Stimulated activated CD8-positive, alpha-beta memory T cell treated with anti-CD3 and anti-CD28 coated beads, Interleukin-7, amount 100 ng/mL, for 48 hours (primary cell): Measurements from ENCODE around the gene ZDHHC24.

Experiments
- DNase-seq, 2 donors: peaks; one replicate each; pipeline ENCODE4 v3.0.0-alpha.2; 2020; ENCODE audit warnings: low read depth in 1 of 2; ENCODE audit errors: extremely low read depth in 1 of 2

ZDHHC24 gene

DNA sequence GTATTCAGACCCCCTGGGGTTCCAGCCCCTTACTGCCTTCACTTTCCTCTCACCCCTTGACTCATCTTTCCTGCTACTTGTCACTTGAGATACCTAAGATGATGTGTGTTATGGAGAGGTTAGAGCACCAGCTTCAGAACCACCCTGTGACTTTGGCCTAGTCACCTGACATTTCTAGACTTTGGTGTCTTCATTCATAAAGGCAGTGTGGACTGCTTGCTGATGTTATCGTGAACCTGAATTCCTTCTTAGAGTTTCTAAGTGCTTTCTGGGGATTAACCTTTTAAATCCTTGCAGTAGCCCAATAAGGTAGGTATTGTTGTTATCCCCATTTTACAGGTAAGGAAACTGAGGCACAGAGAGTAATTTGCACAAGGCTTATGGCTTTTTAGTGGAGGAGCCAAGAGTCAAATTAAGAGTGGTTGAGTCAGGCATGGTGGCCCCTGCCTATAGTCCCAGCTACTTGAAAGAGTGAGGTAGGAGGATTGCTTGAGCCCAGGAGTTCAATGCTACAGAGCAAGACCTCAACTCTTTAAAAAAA lies 40.5 kb downstream of the ZDHHC24 start:
- DNase-seq, result no peak

DNA sequence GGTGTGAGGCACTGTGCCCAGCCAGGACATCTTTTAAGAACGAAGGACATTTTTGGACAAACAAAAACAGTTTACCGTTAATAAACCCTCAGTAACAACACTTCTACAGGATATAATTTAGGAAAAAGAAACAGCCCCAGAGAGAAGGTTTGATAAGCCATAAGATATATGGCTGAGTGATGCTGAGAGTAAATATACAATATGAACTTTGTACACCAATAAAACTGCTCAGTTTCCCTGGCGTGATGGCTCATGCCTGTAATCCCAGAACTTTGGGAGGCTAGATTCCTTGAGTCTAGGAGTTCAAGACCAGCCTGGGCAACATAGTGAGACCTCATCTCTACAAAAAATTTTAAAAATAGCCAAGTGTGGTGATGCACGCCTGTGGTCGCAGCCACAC lies 47.3 kb downstream of the ZDHHC24 start:
- DNase-seq, result no peak

DNA sequence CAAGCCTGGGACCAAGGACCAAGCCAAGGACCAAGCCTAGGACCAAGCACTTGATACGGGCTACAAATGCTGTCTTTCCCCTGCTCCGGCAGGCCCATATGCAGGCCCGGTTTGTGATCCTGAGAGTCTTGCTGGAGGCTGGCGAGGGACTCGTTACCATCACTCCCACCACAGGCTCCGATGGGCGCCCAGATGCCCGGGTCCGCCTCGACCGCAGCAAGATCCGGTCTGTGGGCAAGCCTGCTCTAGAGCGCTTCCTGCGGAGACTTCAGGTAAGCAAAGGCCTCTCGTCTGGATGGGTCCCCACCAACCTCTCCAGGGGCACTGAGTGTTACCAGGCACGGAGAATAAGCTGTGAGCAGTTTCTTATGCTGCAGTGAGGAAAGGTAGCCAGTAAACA lies 48.6 kb downstream of the ZDHHC24 start:
- no peak for DNase-seq

DNA sequence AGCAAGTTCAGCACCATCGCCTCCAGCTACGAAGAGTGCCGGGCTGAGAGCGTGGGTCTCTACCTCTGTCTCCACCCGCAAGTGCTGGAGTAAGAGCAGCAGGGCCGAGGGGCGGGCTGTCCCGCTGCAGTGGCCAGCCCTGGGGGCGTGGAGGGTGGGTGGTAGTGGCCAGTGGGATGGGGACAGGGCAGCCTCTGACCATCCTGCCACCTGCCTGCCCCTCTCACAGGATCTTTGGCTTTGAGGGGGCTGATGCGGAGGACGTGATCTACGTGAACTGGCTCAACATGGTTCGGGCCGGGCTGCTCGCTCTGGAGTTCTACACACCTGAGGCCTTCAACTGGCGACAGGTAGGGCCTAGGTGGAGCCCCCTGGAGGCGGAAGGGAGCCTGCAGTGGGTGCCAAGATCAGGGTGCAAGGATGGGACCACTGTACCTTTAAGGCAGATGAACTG lies 50.4 kb downstream of the ZDHHC24 start:
- no peak for DNase-seq

DNA sequence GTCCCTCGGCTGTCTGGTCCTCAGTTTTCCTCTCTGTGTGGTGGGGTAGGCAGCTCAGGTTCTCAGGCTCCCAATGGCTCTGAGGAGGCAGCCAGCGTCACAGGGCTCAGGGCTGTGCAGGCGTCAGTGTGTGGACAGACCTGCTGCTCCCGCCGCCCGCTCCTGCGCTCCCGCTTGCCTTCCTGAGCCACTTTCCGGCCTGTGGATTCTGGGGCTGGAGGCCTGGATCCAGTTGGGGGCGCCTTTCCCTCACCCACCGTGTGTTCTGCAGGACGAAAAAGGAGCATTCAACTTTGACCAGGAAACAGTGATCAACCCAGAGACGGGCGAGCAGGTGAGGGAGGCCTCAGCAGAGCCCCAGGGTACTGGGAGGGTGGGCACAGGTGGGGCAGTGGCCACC lies 50.9 kb downstream of the ZDHHC24 start:
- DNase-seq, result no peak

DNA sequence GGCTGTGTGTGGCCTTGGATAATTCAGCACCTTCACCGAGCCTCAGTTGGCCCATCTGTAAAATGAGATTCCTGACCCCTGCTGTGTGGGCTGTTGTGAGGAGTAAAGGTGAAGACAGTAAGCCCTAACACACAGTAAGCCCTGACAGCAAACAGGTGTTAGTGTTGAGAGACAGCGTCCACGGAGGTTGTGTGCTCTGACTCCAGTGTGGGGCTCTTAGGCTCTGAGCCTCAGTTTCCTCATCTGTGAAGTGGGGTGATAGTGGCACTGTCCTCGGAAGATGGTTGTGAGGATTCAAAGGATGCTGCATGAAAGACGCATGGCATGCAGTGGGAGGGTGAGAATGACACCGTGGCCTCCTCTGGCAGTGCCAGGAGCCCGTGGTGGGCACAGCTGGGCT lies 51.4 kb downstream of the ZDHHC24 start:
- DNase-seq, result no peak

DNA sequence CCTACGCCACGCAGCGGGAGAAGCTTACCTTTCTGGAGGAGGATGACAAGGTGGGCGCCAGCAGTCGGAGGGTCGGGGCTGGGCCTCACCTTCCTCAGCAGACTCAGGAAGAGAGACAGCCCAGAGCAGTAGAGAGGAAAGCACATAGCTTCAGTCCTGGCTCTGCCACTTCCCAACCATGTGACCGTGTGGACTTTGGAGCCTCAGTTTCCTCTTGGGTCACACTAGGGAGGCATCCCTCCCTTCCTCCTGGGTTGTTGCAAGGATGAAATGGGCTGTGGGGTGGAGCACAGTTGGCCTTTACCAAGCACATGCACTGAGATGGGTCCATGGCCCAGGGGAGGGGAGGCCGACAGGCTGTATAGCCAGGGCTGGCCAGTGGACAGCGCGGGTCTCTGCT lies 52.7 kb downstream of the ZDHHC24 start:
- no peak for DNase-seq

DNA sequence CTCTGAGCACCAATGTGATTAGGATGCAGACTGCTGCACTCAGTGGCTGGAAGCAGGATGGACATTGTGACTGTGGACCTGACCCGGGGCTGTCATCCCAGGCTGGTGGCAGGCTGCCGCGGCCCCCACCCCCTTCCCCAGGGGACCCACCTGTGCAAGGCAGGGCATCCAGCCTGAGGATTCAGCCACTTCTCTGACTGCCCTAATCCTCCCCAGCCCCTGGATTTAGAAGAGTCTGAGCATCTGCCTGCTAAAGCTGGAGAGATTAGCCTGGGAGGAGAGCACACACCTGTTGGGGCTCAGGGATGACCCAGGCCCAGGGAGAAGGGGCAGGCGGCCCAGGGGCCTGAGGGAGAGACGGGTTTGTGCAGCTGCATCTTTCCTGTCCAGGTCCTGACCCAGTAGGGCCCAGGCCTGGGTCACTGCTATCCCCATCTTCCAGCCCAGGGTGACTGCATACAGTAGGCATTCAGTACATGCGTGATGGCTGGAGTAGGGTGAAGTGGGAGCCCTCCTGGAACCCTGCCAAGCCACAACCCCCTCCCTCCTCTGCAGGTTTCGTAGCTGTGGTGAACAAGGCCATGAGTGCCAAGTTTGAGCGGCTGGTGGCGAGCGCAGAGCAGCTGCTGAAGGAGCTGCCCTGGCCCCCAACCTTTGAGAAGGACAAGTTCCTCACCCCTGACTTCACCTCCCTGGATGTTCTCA lies 53.5 kb downstream of the ZDHHC24 start:
- no peak for DNase-seq

DNA sequence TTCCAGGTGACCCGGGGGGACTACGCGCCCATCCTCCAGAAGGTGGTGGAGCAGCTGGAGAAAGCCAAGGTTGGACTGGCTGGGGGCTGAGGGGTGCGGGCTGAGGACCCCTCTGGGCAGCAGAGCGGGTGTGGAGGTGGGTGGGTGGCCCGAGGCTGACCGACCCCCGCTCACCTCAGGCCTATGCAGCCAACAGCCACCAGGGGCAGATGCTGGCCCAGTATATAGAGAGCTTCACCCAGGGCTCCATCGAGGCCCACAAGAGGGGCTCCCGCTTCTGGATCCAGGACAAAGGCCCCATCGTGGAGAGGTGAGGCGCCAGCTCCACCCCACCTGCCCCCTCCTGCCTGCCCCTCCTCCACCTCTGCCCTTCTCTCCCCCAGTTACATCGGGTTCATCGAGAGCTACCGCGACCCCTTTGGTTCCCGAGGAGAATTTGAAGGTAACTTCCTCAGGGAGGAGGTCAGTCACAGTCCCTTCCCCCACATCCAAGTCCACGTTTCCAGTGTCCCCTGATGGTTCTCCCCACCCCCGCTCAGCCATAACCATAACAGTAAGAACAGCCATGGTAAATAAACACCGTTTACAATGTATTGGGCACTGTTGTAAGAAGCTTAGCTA lies 54.4 kb downstream of the ZDHHC24 start:
- no peak for DNase-seq

DNA sequence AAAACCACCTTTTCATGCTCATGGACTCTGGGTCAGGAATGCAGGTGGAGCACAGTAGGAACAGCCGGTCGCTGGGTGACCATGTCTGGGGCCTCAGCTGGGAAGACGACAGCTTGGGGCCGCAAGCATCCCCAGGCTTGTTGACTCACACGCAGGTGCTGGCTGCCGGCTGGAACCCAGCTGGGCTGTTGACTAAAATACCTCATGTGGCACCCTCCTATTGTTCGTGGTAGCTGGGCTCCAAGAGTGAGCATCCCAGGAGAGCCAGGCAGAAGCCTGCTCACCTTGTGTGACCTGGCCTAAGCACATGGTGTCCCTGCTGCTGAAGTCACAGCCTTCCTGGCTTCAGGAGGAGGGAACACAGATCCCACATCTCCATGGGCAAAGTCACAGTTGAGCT lies 56.2 kb downstream of the ZDHHC24 start:
- no peak for DNase-seq

DNA sequence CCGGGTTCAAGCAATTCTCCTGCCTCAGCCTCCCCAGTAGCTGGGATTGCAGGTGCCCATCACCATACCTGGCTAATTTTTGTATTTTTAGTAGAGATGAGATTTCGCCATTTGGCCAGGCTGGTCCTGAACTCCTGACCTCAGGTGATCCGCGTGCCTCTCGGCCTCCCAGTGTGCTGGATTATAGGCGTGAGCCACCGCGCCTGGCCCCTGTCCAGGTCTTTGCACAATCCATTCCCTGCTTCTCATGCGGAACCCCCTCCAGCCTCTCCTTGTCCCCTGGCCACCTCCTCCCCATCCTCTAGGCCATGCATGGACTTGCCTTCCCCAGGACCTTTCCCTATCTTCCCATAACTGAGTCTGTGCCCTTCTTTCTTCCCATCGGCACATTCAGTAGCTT lies 56.9 kb downstream of the ZDHHC24 start:
- no peak for DNase-seq

DNA sequence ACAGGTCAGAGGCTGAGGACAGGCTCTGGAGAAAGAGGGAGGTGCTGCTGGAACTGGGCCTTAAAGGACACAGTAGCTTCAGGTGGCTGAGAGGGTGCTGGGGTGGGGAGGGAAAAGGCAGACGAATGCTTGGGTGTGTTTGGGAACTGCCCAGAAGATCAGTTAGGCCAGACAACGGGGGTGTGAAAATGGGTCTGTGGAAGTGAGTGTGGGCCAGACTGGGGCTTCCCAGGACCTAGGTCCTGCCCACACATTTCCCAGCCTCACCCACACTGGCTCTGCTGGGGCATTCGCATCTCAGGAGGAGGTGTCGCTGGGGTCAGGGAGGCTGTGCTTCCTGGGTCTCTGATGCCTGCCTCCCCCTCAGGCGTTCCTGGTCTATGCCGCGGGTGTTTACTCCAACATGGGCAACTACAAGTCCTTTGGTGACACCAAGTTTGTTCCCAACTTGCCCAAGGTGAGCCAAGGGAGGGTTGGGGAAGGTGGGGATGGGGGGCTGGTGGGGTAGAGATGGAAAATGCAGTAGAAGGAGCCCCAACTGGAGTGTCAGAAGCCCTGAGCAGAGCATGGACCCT lies 61.0 kb downstream of the ZDHHC24 start:
- no peak for DNase-seq

DNA sequence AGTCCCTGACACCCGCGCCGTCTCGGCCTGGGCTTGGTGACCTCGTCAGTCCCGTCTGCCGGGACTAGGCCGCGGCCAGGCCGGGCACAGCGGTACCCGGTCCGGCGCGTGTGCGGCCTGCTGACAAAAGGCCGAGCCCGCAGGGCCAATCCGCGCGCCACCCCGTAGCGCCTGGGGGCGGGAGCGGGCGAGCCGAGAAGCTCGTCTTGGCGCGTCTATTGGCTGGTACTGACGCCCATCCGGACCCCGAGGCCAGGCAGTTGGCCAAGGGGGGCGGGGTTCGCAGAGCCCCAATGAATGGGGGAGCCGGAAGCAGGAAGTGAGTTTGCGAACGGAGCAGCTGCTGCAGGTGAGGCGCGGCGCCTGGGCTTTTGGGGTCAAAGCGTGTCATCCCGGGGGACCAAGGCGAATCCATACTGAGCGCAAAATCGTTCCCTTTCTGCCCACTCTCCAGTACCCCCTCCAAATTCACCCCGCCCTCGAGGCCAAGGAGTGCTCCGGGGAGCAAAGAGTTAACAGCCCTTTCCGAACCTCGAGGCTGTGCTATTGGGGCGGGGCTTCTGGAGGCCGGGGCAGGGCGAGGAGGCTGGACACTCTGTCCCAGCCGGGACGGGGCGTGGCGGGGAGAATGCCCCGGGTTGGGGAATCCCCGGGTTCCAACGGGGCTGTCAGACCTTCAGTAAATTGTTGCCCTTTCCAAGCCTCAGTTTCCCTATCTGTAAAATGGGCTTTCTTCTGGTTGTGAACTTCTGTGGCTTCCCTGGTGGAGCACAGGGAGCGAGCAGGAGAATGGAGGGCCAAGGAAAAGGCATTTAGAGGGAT lies 65.5 kb downstream of the ZDHHC24 start, which contains the start of gene DPP3:
DPP3 (plus strand) TSS at position 318 of the 822 bp plus-strand sequence. CDS start 1,767 bp downstream, outside the sequence.
- peak; percentile 96 for DNase-seq

DNA sequence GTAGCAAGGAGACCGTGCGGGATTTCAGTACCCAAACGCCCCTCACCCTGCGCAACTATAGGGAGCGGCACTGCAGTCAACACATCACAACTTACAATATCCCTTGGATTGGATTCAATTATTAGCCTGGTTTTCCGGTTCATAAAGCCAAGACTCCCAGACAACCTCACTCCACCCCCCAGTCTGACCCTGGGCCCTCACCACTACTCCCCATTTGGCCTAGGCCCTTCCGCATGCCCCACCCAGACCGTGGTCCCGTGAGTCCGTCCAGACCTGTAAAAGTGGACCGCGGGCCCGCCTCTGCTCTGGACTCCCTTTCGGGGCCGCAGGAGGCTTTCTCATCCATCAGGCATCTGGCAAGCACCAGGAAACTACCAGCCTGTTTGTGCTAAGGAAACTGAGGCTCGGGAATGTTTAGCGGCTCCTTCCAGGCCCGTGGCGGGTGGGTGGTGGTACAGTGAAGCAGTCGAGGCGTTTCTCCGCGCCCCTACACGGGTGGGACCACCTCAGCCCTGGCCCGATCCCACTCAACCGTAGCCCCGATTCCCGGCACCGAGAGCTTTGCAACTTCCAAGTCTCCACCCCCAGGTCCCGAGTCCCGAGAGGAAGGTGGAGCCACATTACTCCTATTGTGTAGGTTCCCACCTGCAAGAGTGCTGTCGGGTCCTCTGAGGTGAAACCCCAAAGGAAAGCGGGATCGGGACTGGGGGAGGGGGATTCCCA lies 66.3 kb downstream of the ZDHHC24 start:
- no peak for DNase-seq

DNA sequence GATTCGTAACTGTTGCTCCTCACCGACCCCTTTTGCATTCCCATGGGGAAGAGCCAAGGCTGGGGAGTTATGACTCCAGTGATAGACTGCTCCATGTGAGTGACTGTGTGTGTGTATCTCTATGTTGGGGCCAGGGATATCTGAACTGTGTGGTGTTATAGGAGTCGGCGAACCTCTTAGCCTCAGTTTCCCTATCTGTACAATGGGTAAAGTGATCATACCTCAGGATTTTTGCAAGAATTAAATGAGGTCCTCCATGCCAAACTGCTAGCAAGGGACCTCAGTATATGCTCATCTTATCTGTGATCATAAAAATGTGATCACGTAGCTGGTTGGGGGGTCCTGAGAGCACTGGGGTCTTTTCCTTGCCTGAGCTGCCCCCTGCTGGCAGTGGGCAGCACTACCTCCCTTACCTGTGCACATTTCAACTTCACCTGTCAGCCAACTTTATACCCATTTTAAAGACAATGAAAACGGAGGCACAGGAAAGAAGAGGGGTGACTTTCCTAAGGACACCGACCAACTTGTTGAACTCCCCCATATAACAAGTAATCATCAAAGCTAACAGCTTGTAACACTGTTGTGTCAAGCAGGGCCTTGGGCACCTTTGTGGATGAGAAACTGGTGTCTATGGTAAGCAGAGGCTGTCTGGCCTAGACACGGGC lies 67.0 kb downstream of the ZDHHC24 start:
- DNase-seq, result no peak

DNA sequence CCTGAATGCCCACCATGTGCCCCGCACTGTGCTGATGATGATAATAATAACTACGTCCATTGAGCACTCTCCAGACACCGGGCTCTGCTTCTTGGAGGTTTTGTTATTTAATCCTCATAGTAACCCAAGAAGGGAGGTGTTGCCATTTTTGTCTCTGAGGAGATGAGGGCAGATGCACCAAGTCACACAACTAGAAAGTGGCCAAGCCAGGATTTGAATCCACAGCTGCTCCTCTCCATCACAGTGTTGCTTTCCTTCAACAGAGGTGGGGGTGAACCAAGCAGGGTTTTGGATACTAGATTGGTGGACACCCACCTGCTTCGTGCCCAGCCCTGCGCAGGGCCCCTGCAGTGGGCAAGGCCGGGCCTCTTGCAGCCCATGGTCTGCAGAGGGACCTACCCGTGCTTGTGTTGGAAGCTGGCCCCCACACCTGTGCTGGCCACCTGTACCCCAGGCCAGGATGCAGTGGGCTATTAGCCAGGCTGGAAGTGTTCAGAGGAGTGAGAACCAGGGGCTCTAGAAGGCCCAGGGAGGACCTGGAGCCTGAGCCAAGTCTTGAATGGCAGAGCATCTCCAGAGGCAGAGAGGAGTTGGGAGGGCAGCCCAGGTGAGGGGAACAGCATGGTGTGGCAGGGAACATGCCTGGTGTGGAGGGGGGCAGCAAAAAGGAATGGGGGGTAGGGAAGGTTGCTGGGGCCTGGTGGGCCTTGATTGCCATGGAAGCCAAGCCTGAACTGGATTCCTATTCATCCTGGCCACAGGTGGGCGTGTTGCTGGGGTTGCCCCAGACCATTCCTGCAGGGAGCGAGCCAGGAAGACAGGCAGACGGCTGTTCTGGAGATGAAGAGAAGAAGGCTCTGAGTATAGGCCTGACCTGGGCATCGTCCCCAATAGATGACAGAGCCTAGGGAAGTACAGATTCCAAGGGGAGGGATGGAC lies 68.3 kb downstream of the ZDHHC24 start:
- DNase-seq, result no peak

DNA sequence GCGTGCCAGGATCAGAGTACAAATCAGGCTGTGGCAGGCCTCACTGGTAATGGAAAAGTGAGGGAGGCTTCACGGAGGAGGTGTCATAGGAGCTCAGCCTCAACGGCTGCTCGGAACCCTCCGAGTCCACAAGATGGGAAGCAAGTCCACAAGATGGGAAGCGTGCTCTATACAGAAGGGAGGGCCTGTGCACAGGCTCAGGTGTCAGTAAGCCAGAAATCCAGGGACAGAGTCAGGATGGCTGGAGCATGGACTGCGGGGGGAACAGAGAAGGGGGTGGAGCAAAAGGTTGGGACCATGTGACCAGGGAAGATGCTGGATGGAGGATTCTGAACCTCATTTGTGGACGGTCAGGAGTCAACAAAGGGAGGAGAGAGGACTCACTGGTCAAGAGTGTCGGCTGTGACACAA lies 69.0 kb downstream of the ZDHHC24 start:
- DNase-seq, result no peak

DNA sequence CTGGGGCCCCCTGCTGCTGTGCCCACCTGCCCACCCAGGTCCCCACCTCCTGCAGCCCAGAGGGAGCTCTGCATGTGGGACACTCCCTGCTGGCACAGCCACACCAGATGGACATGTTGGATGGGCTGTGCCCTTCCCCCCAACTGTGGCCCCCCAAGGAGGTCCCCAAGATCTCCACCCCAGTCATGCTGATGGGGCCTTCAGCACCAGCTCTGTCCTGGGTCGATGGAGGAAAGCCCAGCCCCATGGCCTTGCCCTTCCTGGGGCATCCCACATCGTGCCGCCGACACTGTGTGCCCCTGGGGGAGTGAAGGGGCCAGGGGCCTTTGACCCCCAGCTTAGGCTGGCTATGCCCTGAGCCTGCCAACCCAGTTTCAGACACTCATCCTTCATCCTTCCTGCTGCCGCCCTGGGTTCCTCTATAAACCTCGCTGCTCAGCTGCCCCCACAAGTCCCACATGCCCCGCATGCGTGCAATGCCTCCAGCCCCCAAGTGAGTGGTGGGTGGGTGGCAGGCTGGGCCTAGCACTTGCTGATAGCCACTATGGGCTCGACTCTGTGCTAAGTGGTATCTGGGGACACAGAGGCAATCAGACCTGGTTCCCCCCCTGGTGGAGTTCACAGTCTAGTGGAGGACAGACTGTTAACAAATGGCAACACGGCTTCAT lies 69.5 kb downstream of the ZDHHC24 start:
- no peak for DNase-seq
